WTC11 (cell line): ENCODE results near the gene PYCR2. TPM values are rescaled to one million over a fixed set of nuclear protein-coding genes. Genes with fewer than 3 reads are reported as not detected.

ENCODE experiments used
- ATAC-seq: fragments of 200-7000 bp; cut with Tn5 transposase; 2 replicates; pipeline ENCODE4 v1.10.0; 2021; ENCODE audit warnings: mild to moderate bottlenecking, moderate library complexity
- CTCF ChIA-PET: fragments of 300-600 bp; sonication (Branson Sonifier 250); formaldehyde crosslinking; loops from one replicate; lab custom pipeline; 2021; ENCODE audit warnings: antibody characterized with exemption; lab: Charles Lee
- POLR2A ChIA-PET: fragments of 350-600 bp; sonication (Branson Sonifier 250); formaldehyde crosslinking; loops from one replicate; lab custom pipeline; 2021; ENCODE audit warnings: antibody characterized with exemption; lab: Charles Lee
- DNase-seq: peaks from one replicate; pipeline ENCODE4 v3.0.0; 2021; ENCODE audit warnings: low spot score
- H3K27ac Mint-ChIP-seq: 2 replicates; pipeline ENCODE4 v1.8.0; 2021; ENCODE audit warnings: mixed read lengths
- H3K27me3 Mint-ChIP-seq: 2 replicates; pipeline ENCODE4 v1.8.0; 2021; ENCODE audit warnings: low read depth, mild to moderate bottlenecking, moderate library complexity, mixed read lengths
- H3K36me3 Mint-ChIP-seq: 2 replicates; pipeline ENCODE4 v1.8.0; 2021; ENCODE audit warnings: mixed read lengths
- H3K4me1 Mint-ChIP-seq: 2 replicates; pipeline ENCODE4 v1.8.0; 2022; ENCODE audit warnings: mixed read lengths
- H3K4me3 Mint-ChIP-seq: 2 replicates; pipeline ENCODE4 v1.8.0; 2021; ENCODE audit warnings: mild to moderate bottlenecking, moderate library complexity, mixed read lengths
- H3K9me3 Mint-ChIP-seq: 2 replicates; pipeline ENCODE4 v1.8.0; 2021; ENCODE audit warnings: mixed read lengths
- AR ChIP-seq: fragments of 250-450 bp; sonication (Bioruptor Pico); IDR thresholded peaks from 2 replicates; pipeline ENCODE4 v1.9.0; 2021; ENCODE audit warnings: mild to moderate bottlenecking
- CDX4 ChIP-seq: fragments of 250-450 bp; sonication (Bioruptor Pico); IDR thresholded peaks from 2 replicates; pipeline ENCODE4 v1.9.0; 2021; ENCODE audit warnings: moderate library complexity, mild to moderate bottlenecking, inconsistent platforms, borderline replicate concordance
- E2F4 ChIP-seq: sonication (generic); formaldehyde crosslinking; IDR thresholded peaks from 2 replicates; pipeline ENCODE4 v1.8.1; 2022; ENCODE audit warnings: low read depth, mild to moderate bottlenecking, moderate library complexity, missing genetic modification reagents, borderline replicate concordance
- ESRRA ChIP-seq: sonication (generic); formaldehyde crosslinking; IDR thresholded peaks from 2 replicates; pipeline ENCODE4 v1.8.1; 2022; ENCODE audit warnings: mild to moderate bottlenecking, missing genetic modification reagents, borderline replicate concordance
- HMGA2 ChIP-seq: fragments of 250-450 bp; sonication (Bioruptor Pico); IDR thresholded peaks from 2 replicates; pipeline ENCODE4 v1.4.0; 2021; ENCODE audit warnings: mild to moderate bottlenecking, moderate library complexity
- IRF2 ChIP-seq: sonication (generic); formaldehyde crosslinking; IDR thresholded peaks from 2 replicates; pipeline ENCODE4 v1.8.0; 2022; ENCODE audit warnings: low read depth, missing genetic modification reagents, borderline replicate concordance
- JAZF1 ChIP-seq: fragments of 250-450 bp; sonication (Bioruptor Pico); IDR thresholded peaks from 2 replicates; pipeline ENCODE4 v1.9.0; 2021; ENCODE audit warnings: moderate library complexity, mild to moderate bottlenecking, inconsistent platforms
- KAT7 ChIP-seq: sonication (generic); formaldehyde crosslinking; IDR thresholded peaks from 2 replicates; pipeline ENCODE4 v1.8.1; 2023; ENCODE audit warnings: missing genetic modification reagents, mild to moderate bottlenecking, borderline replicate concordance
- MAX ChIP-seq: sonication (generic); formaldehyde crosslinking; IDR thresholded peaks from 2 replicates; pipeline ENCODE4 v1.8.0; 2022; ENCODE audit warnings: mild to moderate bottlenecking, missing genetic modification reagents
- NFATC4 ChIP-seq: fragments of 250-450 bp; sonication (Bioruptor Pico); IDR thresholded peaks from 2 replicates; pipeline ENCODE4 v1.9.0; 2021; ENCODE audit warnings: mild to moderate bottlenecking
- NR1H2 ChIP-seq: sonication (generic); formaldehyde crosslinking; IDR thresholded peaks from 2 replicates; pipeline ENCODE4 v1.9.0; 2021; ENCODE audit warnings: mild to moderate bottlenecking, moderate library complexity, missing genetic modification reagents
- NR2C2 ChIP-seq: sonication (generic); formaldehyde crosslinking; IDR thresholded peaks from 2 replicates; pipeline ENCODE4 v1.8.0; 2022; ENCODE audit warnings: mild to moderate bottlenecking, missing genetic modification reagents
- RELA ChIP-seq: sonication (generic); formaldehyde crosslinking; IDR thresholded peaks from 2 replicates; pipeline ENCODE4 v1.8.1; 2022; ENCODE audit warnings: missing genetic modification reagents, mild to moderate bottlenecking, borderline replicate concordance
- SP1 ChIP-seq: sonication (generic); formaldehyde crosslinking; conservative IDR thresholded peaks from 2 replicates; pipeline ENCODE4 v1.8.1; 2022; ENCODE audit warnings: missing genetic modification reagents
- TEAD1 ChIP-seq: sonication (generic); formaldehyde crosslinking; IDR thresholded peaks from 2 replicates; pipeline ENCODE4 v1.8.0; 2022; ENCODE audit warnings: mild to moderate bottlenecking, missing genetic modification reagents
- ZNF121 ChIP-seq: sonication (generic); formaldehyde crosslinking; IDR thresholded peaks from 2 replicates; pipeline ENCODE4 v1.8.0; 2023; ENCODE audit warnings: missing genetic modification reagents
- ZNF423 ChIP-seq: fragments of 250-450 bp; sonication (Bioruptor Pico); IDR thresholded peaks from 2 replicates; pipeline ENCODE4 v2.1.2; 2022; ENCODE audit warnings: mild to moderate bottlenecking, moderate library complexity
- ZNF425 ChIP-seq: fragments of 250-450 bp; sonication (Bioruptor Pico); conservative IDR thresholded peaks from 2 replicates; pipeline ENCODE4 v1.9.0; 2021; ENCODE audit warnings: mild to moderate bottlenecking
- ZSCAN18 ChIP-seq: fragments of 250-450 bp; sonication (Bioruptor Pico); IDR thresholded peaks from 2 replicates; pipeline ENCODE4 v2.1.2; 2022; ENCODE audit warnings: mild to moderate bottlenecking, moderate library complexity
- total RNA-seq: library from RNA; stranded (reverse); gene quantifications from 3 replicates; pipeline ENCODE4 v1.2.3, GENCODE V29; 2021

The PYCR2 gene
- total RNA-seq, 1 experiment from 2014 or later, result 86.0 TPM

- TF ChIP-seq CDX4 (CRISPR knock-in tag), result no peak
- TF ChIP-seq ZNF423 (CRISPR knock-in tag), result no peak
- TF ChIP-seq E2F4 (CRISPR knock-in tag), result no peak
- no peak for TF ChIP-seq ZNF425 (CRISPR knock-in tag)
- TF ChIP-seq HMGA2 (CRISPR knock-in tag), result no peak
- TF ChIP-seq KAT7 (CRISPR knock-in tag), result no peak
Observed at GRCh38 chr1:225873281-225873850, 50.7 kb downstream of the PYCR2 start (continued).

- H3K36me3 Mint-ChIP-seq, result peaks cover 63% of the 10 kb centered on the region
- DNase-seq (no peak), ATAC-seq (no peak)
- H3K27me3 Mint-ChIP-seq, result no peaks in the 10 kb centered on the region
- TF ChIP-seq ZNF121 (CRISPR knock-in tag) (no peak), IRF2 (CRISPR knock-in tag) (no peak), TEAD1 (CRISPR knock-in tag) (no peak), NR2C2 (CRISPR knock-in tag) (no peak), E2F4 (CRISPR knock-in tag) (no peak), ZSCAN18 (CRISPR knock-in tag) (no peak), AR (CRISPR knock-in tag) (no peak), JAZF1 (CRISPR knock-in tag) (no peak), ESRRA (CRISPR knock-in tag) (no peak), NR1H2 (no peak), RELA (CRISPR knock-in tag) (no peak), SP1 (CRISPR knock-in tag) (no peak), NFATC4 (CRISPR knock-in tag) (no peak), CDX4 (CRISPR knock-in tag) (no peak), MAX (CRISPR knock-in tag) (no peak)
- no peaks in the 10 kb centered on the region for H3K9me3 Mint-ChIP-seq
- H3K4me1 Mint-ChIP-seq, result peaks cover 26% of the 10 kb centered on the region
- H3K4me3 Mint-ChIP-seq, result no peak overlapping the region
- H3K27ac Mint-ChIP-seq, result no peak overlapping the region
- ChIA-PET CTCF (interaction anchor here (0.7 to 1.8 kb wide), 5 partner anchors 9 to 922 kb away, joined by 3 to 8 read pairs (median 3); no protein-coding TSS in a partner anchor), POLR2A (interaction anchor here (0.7 kb wide), 1 partner anchor 326 kb away, joined by 4 read pairs; no protein-coding TSS in a partner anchor)
Observed at GRCh38 chr1:225872075-225872430, 52.0 kb downstream of the PYCR2 start.
